Limb (tissue), 2 donors: ENCODE data around the gene TRPV3.
A peak's percentile ranks its signal among the peaks of the same experiment; 100 is the strongest.
"Not testable (repeated sequence)": the region's sequence is repeated elsewhere in the genome, so short reads cannot be mapped to it uniquely, and the experiment has no call there.

ENCODE experiments used
- DNase-seq, 2 donors: peaks; one replicate each; pipeline ENCODE4 v3.0.0-alpha.2; 2016; ENCODE audit errors: extremely low spot score in 2 of 2

TRPV3 gene

GRCh38 chr17:3526971-3527370, 30.6 kb downstream of the TRPV3 start:
- DNase-seq: no peak

DNA sequence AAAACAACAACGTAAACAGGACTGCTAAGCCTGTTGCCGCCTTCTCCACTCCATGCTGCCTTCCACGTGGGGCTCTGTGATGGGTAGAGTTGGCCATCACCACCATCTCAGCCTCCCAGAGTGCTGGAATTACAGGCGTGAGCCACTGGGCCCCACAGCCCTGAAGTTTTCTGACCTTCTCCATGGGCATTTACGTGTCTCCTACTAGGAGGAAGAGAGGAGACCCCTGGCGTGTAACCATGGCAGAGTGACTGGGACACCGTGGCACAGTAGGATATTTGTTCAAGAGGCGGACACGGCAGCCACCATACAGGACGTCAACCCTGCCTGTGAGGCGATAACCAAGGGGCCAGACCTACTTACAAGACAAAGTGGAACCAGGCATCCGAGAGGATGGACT, 31.1 kb downstream of the TRPV3 start:
- DNase-seq: no peak

DNA sequence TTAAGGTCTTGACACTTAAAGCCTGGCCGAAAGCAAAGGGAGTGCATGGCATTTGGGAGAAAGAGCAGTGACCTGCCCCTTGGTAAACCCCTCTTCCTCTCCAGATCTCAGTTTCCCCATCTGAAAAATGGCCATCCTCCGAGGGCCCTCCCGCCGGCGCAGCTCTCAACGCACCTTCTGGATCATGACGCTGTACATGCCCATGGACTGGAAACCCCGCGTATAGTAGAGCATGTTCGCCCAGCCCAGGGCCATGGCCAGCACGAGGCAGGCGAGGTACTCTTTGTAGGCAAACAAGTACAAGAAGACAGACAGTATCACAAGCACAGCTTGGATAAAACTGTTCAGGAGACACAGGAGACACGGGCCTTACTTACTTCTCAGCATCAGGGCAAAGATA, 33.6 kb downstream of the TRPV3 start:
- no peak for DNase-seq

GRCh38 chr17:3519472-3519871, 38.1 kb downstream of the TRPV3 start:
- not testable (repeated sequence) for DNase-seq

DNA sequence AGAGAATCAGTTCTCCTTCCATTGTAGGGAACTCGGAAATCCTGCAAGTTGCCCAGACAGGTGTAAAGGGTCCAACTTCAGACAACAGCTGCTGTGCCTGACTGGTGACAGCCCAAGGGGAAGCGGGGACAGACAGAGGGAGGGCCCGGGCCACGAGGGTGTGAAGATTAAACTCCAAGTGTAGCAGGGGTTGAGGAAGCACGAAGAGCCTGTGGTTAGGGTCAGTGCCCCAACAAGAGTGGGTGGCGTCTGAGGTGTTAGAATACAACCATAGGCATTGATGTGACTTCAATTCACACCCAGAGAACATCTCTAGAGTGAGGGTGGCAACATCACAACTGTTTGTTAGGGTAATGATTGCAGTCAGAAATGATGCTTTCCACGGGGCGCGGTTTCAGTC, 42.7 kb downstream of the TRPV3 start:
- DNase-seq: no peak

- DNase-seq: not testable (repeated sequence)
Observed at GRCh38 chr17:3514167-3514566, 43.4 kb downstream of the TRPV3 start.

DNA sequence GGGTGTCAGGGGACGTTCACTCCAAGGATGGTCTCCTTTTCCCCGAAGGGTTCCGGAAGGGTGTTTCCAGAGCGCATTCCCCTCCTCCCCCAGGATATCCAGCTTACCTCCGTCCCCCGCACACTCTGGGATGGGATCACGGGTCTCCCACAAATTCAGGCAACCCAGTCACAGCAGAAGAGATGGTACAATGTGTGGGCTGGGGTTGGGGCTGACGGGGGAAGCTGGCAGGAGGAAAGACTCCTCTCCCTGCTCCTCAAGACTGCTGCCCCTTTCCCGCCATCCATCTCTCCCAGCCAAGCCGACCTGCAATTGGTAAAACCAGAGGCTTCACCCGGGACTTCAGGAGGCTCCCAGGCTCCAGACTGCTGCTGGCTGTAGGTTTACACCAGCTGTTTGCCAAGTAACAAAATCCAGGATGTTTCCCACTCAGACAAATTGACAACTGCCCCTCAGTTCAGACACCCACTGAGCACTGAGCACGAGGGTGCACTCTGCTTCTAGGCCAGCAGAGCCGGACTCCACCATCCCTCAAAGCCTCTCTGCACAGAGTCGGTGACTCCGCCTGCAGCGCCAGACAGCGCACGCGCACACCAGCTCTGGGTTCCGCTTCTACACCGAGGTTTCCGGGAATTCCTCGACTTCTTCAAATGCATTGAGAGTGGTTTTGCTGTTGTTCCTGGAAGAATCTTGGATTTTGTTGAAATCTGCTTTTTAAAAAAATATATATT, 44.1 kb downstream of the TRPV3 start:
- DNase-seq: no peak

- peak; percentile 64 to 76 for DNase-seq
Observed at GRCh38 chr17:3512505-3513171, 45.0 kb downstream of the TRPV3 start.

GRCh38 chr17:3511852-3512504, 45.6 kb downstream of the TRPV3 start:
- DNase-seq: no peak

DNA sequence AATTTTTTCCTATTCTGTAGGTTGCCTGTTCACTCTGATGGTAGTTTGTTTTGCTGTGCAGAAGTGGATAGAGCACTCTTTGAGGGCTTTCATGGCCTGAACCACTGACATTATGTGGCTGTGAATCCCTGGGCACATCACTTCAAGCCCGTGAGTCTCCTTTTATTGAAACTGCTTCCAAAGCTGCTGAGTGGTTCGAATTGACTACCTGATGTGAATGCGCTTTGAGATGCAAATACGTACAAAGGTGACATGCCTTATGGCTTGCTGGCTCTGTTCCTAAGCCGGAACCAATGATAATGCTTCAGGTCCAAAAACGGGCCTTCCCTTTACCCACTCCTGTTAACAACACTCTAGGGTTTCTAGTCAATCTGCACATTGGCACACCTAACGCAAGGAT, 47.5 kb downstream of the TRPV3 start:
- no peak for DNase-seq

DNA sequence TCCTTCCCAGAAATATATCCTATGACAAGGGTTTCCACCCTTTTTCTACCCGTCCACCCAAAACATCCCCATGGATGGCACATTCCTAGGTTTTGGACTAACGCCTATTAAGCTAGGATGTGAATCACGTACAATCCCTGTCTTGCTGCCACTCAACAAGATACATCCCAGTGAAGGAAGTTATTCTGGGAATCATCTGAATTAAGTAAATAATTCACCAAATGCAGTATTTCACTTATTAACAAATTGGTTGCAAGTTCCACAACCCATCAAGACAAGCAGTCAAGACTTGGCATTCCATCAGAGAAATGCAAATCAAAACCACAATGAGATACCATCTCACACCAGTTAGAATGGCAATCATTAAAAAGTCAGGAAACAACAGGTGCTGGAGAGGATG, 49.7 kb downstream of the TRPV3 start:
- DNase-seq: no peak

DNA sequence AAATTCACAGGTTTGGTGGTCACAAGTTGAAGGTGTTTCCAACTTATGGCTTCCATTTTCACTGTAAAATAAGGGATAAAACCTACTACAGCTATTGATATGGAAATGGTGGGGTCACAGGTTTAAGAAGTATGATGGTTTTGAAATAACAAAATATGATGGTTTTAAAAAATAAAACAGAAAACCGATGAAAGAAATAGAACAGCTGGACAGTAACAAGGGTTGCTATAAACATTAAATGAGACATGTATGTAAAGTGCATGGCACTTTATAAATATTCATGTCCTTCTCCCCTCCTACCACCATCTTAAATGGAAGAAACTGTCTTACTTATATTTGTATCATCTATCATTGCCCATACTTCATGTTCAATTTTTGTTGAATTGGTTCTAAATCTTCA, 50.5 kb downstream of the TRPV3 start:
- no peak for DNase-seq

DNA sequence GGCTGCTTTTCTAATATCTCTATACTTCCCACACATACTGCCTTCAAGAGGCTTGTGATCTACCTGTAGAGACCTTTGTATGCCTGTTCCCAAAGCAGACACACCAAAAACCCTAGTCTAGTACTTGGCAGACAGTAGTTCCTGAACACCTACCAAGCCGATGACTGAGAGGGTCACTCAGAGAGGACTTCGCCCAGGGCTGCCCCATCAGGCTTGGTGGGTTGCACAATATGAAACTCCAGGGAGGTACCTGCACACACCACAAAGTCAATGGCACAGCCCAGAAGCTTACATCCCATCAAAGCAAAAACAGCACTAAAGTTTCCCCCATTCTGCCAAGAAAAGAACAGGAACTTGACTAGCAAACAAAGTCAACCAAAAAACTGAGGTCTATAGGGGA, 51.6 kb downstream of the TRPV3 start:
- DNase-seq: no peak

DNA sequence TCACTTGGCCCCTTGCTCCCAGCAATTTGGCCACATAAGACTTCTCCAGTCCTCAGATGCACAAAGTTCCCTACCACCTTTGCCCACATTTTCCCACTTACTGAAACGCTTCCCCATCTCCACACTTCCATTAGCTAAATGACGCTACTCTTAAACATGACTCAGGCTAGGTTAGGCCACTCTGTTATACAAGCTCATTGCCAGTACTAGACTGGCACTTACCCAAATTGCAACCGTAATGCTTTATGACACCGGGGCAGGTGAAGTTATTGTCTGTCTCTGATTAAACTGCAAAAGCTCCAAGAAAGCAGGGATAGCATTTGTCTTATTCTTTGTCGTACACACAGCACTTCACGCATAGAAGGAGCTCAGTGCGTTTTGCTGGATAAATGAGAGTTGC, 52.6 kb downstream of the TRPV3 start:
- no peak for DNase-seq

DNA sequence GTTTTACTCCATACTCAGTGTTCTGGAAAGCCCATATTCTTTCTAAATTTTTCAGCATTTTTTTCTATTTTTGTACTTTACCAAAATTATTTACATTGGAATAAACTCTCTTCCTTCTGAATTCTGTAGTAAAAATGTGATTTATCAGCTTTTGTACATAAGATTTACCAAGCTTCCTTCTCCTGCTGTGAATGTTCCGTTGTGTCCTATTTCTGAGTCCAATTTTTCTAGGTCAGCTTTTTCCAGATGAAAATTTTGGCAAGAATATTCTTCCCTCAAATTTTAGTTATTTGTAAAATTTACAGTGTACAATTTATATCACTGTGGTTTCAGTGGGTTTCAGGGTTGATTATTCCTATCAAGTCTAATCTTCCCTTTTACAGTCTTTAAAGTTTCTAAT, 54.3 kb downstream of the TRPV3 start:
- DNase-seq: peak in 1 of 2 donors; percentile 24

GRCh38 chr17:3502466-3502865, 55.1 kb downstream of the TRPV3 start:
- DNase-seq: no peak

DNA sequence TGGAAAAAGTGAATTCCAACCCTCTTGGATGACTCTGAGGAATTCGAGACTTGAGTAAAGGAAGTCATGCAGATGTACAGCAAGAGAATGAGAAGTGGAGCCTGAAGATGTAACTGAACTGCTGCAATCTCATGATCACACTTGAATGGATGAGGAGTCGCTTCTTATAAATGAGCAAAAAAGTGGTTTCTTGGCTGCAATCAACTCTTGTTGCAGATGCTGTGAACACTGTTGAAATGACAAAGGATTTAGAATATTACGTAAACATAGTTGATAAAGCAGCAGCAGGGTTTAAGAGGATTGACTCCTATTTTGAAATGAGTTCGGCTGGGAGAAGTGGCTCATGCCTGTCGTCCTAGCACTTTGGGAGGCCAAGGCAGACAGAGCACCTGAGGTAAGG, 56.3 kb downstream of the TRPV3 start:
- no peak for DNase-seq

DNA sequence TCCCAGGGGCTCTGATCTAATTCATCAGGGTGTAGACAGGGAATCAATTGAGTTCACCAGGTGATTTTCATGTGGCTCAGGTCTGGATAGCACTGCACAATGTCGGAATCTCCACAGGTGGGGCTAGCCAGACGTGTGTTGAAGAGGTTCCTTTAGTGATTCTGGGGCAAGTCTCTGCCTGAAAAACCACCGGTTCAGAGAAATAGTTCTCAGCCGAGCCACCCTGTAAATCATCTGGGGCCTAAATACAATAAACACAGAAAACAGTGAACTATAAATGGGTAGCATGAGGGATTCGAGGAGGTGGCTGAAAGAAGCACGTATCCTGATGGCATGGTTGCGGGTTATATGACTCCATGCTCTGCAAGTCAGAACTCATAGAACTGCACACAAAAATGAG, 60.5 kb downstream of the TRPV3 start:
- no peak for DNase-seq

DNA sequence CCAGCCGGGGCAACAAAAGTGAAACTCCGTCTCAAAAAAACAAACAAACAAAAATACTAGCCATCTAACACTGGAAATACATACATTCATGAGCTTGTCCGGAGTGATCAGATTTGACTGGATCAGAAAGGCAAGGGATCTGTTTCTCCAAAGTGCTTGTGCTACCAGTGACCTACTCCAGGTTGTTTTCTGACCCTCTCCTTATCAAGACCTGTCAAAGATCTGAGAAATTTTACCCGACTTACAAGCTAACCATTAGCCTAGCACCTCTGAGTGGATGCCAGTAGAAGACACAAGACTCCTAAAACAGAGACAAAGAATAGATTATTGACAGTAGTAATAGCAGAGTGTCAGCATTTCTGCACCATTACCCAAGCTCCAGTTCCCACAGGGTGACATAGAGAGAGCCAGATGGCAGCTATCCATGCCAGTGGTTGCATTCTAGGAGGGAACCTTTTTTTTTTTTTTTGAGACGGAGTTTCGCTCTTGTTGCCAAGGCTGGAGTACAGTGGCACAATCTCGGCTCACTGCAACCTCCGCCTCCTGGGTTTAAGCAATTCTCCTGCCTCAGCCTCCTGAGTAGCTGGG, 72.0 kb downstream of the TRPV3 start:
- no peak for DNase-seq

GRCh38 chr17:3482852-3483251, 74.8 kb downstream of the TRPV3 start:
- no peak for DNase-seq

DNA sequence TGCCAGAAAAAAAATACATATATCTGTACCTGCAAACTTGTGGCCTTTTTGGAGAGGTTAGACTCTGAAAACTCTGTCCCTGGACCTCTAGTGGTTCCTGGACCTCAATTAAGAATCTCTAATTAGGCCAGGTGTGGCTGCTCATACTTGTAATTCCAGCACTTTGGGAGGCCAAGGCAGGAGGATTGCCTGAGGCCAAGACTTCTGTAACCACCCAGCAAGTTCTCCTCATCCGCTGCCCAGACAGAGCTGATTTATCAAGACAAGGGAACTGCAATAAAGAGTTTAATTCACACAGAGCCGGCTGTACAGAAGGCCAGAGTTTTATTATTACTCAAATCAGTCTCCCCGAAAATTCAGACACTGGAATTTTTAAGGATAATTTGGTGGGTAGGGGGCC, 77.6 kb downstream of the TRPV3 start:
- DNase-seq: no peak

DNA sequence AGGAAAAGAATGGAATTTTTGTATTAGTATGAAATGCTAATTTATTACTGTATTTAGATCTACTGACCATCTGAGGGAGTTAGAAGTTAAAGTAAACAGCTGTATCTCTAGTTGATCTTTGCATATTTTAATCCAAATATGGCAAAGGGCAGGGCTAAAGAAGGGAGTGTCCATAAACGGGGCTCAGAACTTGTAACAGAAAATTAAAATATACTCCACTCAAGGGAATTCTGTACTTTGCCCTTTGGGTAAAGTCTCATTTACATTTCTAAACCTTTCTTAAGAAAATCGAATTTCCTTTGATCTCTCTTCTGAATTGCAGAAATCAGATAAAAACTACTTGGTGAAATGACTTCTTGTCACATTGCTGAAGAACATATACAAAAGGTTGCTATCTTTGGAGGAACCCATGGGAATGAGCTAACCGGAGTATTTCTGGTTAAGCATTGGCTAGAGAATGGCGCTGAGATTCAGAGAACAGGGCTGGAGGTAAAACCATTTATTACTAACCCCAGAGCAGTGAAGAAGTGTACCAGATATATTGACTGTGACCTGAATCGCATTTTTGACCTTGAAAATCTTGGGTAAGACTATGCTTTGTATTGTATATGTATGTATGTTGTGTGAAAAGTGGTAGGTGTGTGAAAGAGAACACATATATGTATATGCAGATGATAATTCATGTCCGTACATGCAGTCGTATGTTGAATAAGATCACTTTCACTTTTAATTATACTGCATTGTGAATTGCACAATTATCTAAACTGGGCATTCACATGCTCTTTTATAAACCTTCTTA, 81.6 kb downstream of the TRPV3 start, which contains the start of gene ASPA:
Gene ASPA (plus strand): TSS at position 186 of the 799 bp plus-strand sequence. CDS start 163 bp downstream, at position 349.
- no peak for DNase-seq
